ENCODE measurements around the gene PLXND1.

PLXND1 gene

GRCh38 chr3:129564981-129565644 is 41.4 kb downstream of the PLXND1 start:
- no peaks in the 10 kb centered on the region for H3K9me3 ChIP-seq (ENCODE audit: insufficient read depth, low read length)
- H3K36me3 ChIP-seq (ENCODE audit: insufficient read depth, insufficient read length, low read length), result peaks cover 97% of the 10 kb centered on the region
- no peak for DNase-seq (ENCODE audit: low read depth, low spot score)
- H3K27me3 ChIP-seq (ENCODE audit: insufficient read depth, insufficient read length), result no peaks in the 10 kb centered on the region
- no peak overlapping the region for H3K4me3 ChIP-seq (ENCODE audit: insufficient read length, low read depth)
- peak overlapping the region; percentile 7 for H3K9ac ChIP-seq (ENCODE audit: insufficient read length, low read depth)
- TF ChIP-seq YY1 (IDR thresholded peaks at IDR 0.05; ENCODE audit: insufficient read depth, insufficient read length), result no peak
- no peak for TF ChIP-seq SUZ12 (IDR thresholded peaks at IDR 0.05; ENCODE audit: extremely low read depth, insufficient read depth, insufficient read length)
- no peak for TF ChIP-seq ZNF274 (IDR thresholded peaks at IDR 0.05; ENCODE audit: low read depth, low read length)
- H3K4me1 ChIP-seq (ENCODE audit: insufficient read depth, insufficient read length), result peaks cover 18% of the 10 kb centered on the region

- Histone ChIP-seq H3K9me3 (ENCODE audit: insufficient read depth, low read length) (no peaks in the 10 kb centered on the region), H3K4me1 (ENCODE audit: insufficient read depth, insufficient read length) (peaks cover 25% of the 10 kb centered on the region), H3K27me3 (ENCODE audit: insufficient read depth, insufficient read length) (no peaks in the 10 kb centered on the region), H3K4me3 (ENCODE audit: insufficient read length, low read depth) (no peak overlapping the region), H3K9ac (ENCODE audit: insufficient read length, low read depth) (no peak overlapping the region), H3K36me3 (ENCODE audit: insufficient read depth, insufficient read length, low read length) (peaks cover 97% of the 10 kb centered on the region)
- no peak for DNase-seq (ENCODE audit: low read depth, low spot score)
- TF ChIP-seq YY1 (IDR thresholded peaks at IDR 0.05; ENCODE audit: insufficient read depth, insufficient read length) (no peak), SUZ12 (IDR thresholded peaks at IDR 0.05; ENCODE audit: extremely low read depth, insufficient read depth, insufficient read length) (no peak), ZNF274 (IDR thresholded peaks at IDR 0.05; ENCODE audit: low read depth, low read length) (no peak)
Observed at GRCh38 chr3:129563850-129564535, 42.5 kb downstream of the PLXND1 start.

GRCh38 chr3:129563332-129563731 is 43.1 kb downstream of the PLXND1 start:
- no peak overlapping the region for H3K9ac ChIP-seq (ENCODE audit: insufficient read length, low read depth)
- no peak overlapping the region for H3K4me3 ChIP-seq (ENCODE audit: insufficient read length, low read depth)
- H3K4me1 ChIP-seq (ENCODE audit: insufficient read depth, insufficient read length), result peaks cover 31% of the 10 kb centered on the region
- H3K36me3 ChIP-seq (ENCODE audit: insufficient read depth, insufficient read length, low read length), result peaks cover 97% of the 10 kb centered on the region
- H3K9me3 ChIP-seq (ENCODE audit: insufficient read depth, low read length), result no peaks in the 10 kb centered on the region
- H3K27me3 ChIP-seq (ENCODE audit: insufficient read depth, insufficient read length), result no peaks in the 10 kb centered on the region
- DNase-seq (ENCODE audit: low read depth, low spot score), result no peak
- TF ChIP-seq ZNF274 (IDR thresholded peaks at IDR 0.05; ENCODE audit: low read depth, low read length), result no peak
- TF ChIP-seq YY1 (IDR thresholded peaks at IDR 0.05; ENCODE audit: insufficient read depth, insufficient read length), result no peak
- no peak for TF ChIP-seq SUZ12 (IDR thresholded peaks at IDR 0.05; ENCODE audit: extremely low read depth, insufficient read depth, insufficient read length)

- DNase-seq (ENCODE audit: low read depth, low spot score), result no peak
- Histone ChIP-seq H3K36me3 (ENCODE audit: insufficient read depth, insufficient read length, low read length) (peaks cover 97% of the 10 kb centered on the region), H3K27me3 (ENCODE audit: insufficient read depth, insufficient read length) (no peaks in the 10 kb centered on the region), H3K9me3 (ENCODE audit: insufficient read depth, low read length) (no peaks in the 10 kb centered on the region), H3K4me1 (ENCODE audit: insufficient read depth, insufficient read length) (peaks cover 36% of the 10 kb centered on the region), H3K9ac (ENCODE audit: insufficient read length, low read depth) (no peak overlapping the region), H3K4me3 (ENCODE audit: insufficient read length, low read depth) (no peak overlapping the region)
- TF ChIP-seq YY1 (IDR thresholded peaks at IDR 0.05; ENCODE audit: insufficient read depth, insufficient read length), result no peak
- TF ChIP-seq SUZ12 (IDR thresholded peaks at IDR 0.05; ENCODE audit: extremely low read depth, insufficient read depth, insufficient read length), result no peak
- no peak for TF ChIP-seq ZNF274 (IDR thresholded peaks at IDR 0.05; ENCODE audit: low read depth, low read length)
Observed at GRCh38 chr3:129562803-129563202, 43.7 kb downstream of the PLXND1 start.

- DNase-seq (ENCODE audit: low read depth, low spot score), result no peak
- Histone ChIP-seq H3K9ac (ENCODE audit: insufficient read length, low read depth) (peak overlapping the region; percentile 68), H3K36me3 (ENCODE audit: insufficient read depth, insufficient read length, low read length) (peaks cover 97% of the 10 kb centered on the region)
Observed at GRCh38 chr3:129561619-129562248, 44.7 kb downstream of the PLXND1 start.

GRCh38 chr3:129560911-129561594 is 45.4 kb downstream of the PLXND1 start:
- H3K9me3 ChIP-seq (ENCODE audit: insufficient read depth, low read length), result no peaks in the 10 kb centered on the region
- no peak overlapping the region for H3K4me3 ChIP-seq (ENCODE audit: insufficient read length, low read depth)
- H3K27me3 ChIP-seq (ENCODE audit: insufficient read depth, insufficient read length), result no peaks in the 10 kb centered on the region
- TF ChIP-seq YY1 (IDR thresholded peaks at IDR 0.05; ENCODE audit: insufficient read depth, insufficient read length), result no peak
- TF ChIP-seq SUZ12 (IDR thresholded peaks at IDR 0.05; ENCODE audit: extremely low read depth, insufficient read depth, insufficient read length), result no peak
- TF ChIP-seq ZNF274 (IDR thresholded peaks at IDR 0.05; ENCODE audit: low read depth, low read length), result no peak
- H3K9ac ChIP-seq (ENCODE audit: insufficient read length, low read depth), result peak overlapping the region; percentile 68
- H3K4me1 ChIP-seq (ENCODE audit: insufficient read depth, insufficient read length), result peaks cover 42% of the 10 kb centered on the region
- peaks cover 97% of the 10 kb centered on the region for H3K36me3 ChIP-seq (ENCODE audit: insufficient read depth, insufficient read length, low read length)
- DNase-seq (ENCODE audit: low read depth, low spot score), result no peak

More at GRCh38 chr3:129561619-129562248, 44.7 kb downstream of the PLXND1 start:
- H3K4me3 ChIP-seq (ENCODE audit: insufficient read length, low read depth), result no peak overlapping the region
- H3K9me3 ChIP-seq (ENCODE audit: insufficient read depth, low read length), result no peaks in the 10 kb centered on the region
- TF ChIP-seq SUZ12 (IDR thresholded peaks at IDR 0.05; ENCODE audit: extremely low read depth, insufficient read depth, insufficient read length), result no peak
- TF ChIP-seq YY1 (IDR thresholded peaks at IDR 0.05; ENCODE audit: insufficient read depth, insufficient read length), result no peak
- TF ChIP-seq ZNF274 (IDR thresholded peaks at IDR 0.05; ENCODE audit: low read depth, low read length), result no peak
- H3K4me1 ChIP-seq (ENCODE audit: insufficient read depth, insufficient read length), result peaks cover 40% of the 10 kb centered on the region
- no peaks in the 10 kb centered on the region for H3K27me3 ChIP-seq (ENCODE audit: insufficient read depth, insufficient read length)

All from NT2/D1 (cell line).